ENCODE results near the gene JAG2.
"Not testable (repeated sequence)": the region's sequence is repeated elsewhere in the genome, so short reads cannot be mapped to it uniquely, and the experiment has no call there.

The JAG2 gene

GRCh38 chr14:105136401-105137322, 31.9 kb downstream of the JAG2 start:
- no peak for DNase-seq

- no peak for DNase-seq
These were observed 32.7 kb downstream of the JAG2 start for GRCh38 chr14:105135700-105136395.

GRCh38 chr14:105132921-105133654, 35.5 kb downstream of the JAG2 start:
- DNase-seq, result no peak

GRCh38 chr14:105131241-105131640, 37.3 kb downstream of the JAG2 start:
- DNase-seq, result no peak

- no peak for DNase-seq
These were observed 40.5 kb downstream of the JAG2 start for GRCh38 chr14:105128059-105128458.

GRCh38 chr14:105126981-105127329, 41.6 kb downstream of the JAG2 start:
- no peak for DNase-seq

GRCh38 chr14:105126126-105126980, 42.2 kb downstream of the JAG2 start:
- DNase-seq, result no peak

GRCh38 chr14:105124823-105125222, 43.8 kb downstream of the JAG2 start:
- no peak for DNase-seq

- no peak for DNase-seq
These were observed 44.4 kb downstream of the JAG2 start for GRCh38 chr14:105123981-105124765.

- DNase-seq, result no peak
These were observed 45.4 kb downstream of the JAG2 start for GRCh38 chr14:105123064-105123665.

- DNase-seq, result no peak
These were observed 48.5 kb downstream of the JAG2 start for GRCh38 chr14:105120056-105120455.

GRCh38 chr14:105119408-105120025, 49.1 kb downstream of the JAG2 start:
- DNase-seq, result no peak

- no peak for DNase-seq
These were observed 49.7 kb downstream of the JAG2 start for GRCh38 chr14:105118646-105119407.

- no peak for DNase-seq
These were observed 50.7 kb downstream of the JAG2 start for GRCh38 chr14:105117710-105118385.

- no peak for DNase-seq
These were observed 51.3 kb downstream of the JAG2 start for GRCh38 chr14:105117257-105117646.

- no peak for DNase-seq
These were observed 51.9 kb downstream of the JAG2 start for GRCh38 chr14:105116451-105117256.

- DNase-seq, result not testable (repeated sequence)
These were observed 59.3 kb downstream of the JAG2 start for GRCh38 chr14:105109243-105109642.

GRCh38 chr14:105108516-105108864, 60.1 kb downstream of the JAG2 start:
- no peak for DNase-seq
